Esophagus squamous epithelium (tissue), 4 donors: ENCODE results near the gene GP2.

ENCODE experiments used
- CTCF ChIP-seq, 6 experiments: fragments of 450-650 bp in 4 of 6; fragments of 200-600 bp in 2 of 6; sonication (generic) in 2 of 6; IDR thresholded peaks; one replicate each; pipeline ENCODE4 v1.5.1; 2016 to 2019; ENCODE audit warnings: antibody characterized with exemption in 6 of 6, mild to moderate bottlenecking in 4 of 6, moderate library complexity in 4 of 6
- POLR2A ChIP-seq, 4 donors: fragments of 450-650 bp; IDR thresholded peaks; one replicate each; pipeline ENCODE4 v1.6.1; 2017; ENCODE audit warnings: antibody characterized with exemption in 4 of 4, mild to moderate bottlenecking in 4 of 4, moderate library complexity in 3 of 4

- TF ChIP-seq CTCF (IDR thresholded peaks at IDR 0.05), result no peak
- TF ChIP-seq POLR2A (IDR thresholded peaks at IDR 0.05), result no peak
Measured at GRCh38 chr16:20347666-20348364, 20.5 kb upstream of the GP2 start.
